Psoas muscle (tissue), 8 donors: ENCODE measurements around the gene ADGRG7. TPM values are rescaled to one million over a fixed set of nuclear protein-coding genes. Genes with fewer than 3 reads are reported as not detected.

Source experiments
- ATAC-seq, 4 donors: fragments of 200-7000 bp; cut with Tn5 transposase; one replicate each; pipeline ENCODE4 v1.9.1; 2020; ENCODE audit warnings: moderate library complexity in 3 of 4, mild to moderate bottlenecking in 2 of 4
- DNase-seq, 2 donors: peaks; one replicate each; pipeline ENCODE4 v3.0.0-alpha.2; 2020
- H3K27ac ChIP-seq: fragments of 200-600 bp; one replicate; pipeline ENCODE4 v1.8.0; 2022
- H3K27me3 ChIP-seq, 3 donors: fragments of 200-600 bp in 1 of 3; one replicate each; pipeline versions ENCODE4 v1.6.1 to v1.8.0; 2013 to 2022; ENCODE audit warnings: low read length in 2 of 3, mild to moderate bottlenecking in 2 of 3, moderate library complexity in 1 of 3; ENCODE audit not compliant: insufficient read depth in 3 of 3
- H3K36me3 ChIP-seq, 2 donors: fragments of 200-600 bp in 1 of 2; one replicate each; pipeline versions ENCODE4 v1.6.1 to v1.8.0; 2013 to 2022; ENCODE audit warnings: low read depth in 1 of 2, mild to moderate bottlenecking in 1 of 2, moderate library complexity in 1 of 2; ENCODE audit not compliant: insufficient read depth in 1 of 2
- H3K4me1 ChIP-seq: fragments of 200-600 bp; one replicate; pipeline ENCODE4 v1.8.0; 2022
- H3K4me3 ChIP-seq: fragments of 200-600 bp; one replicate; pipeline ENCODE4 v1.8.0; 2022; ENCODE audit warnings: mild to moderate bottlenecking
- H3K9me3 ChIP-seq: fragments of 200-600 bp; one replicate; pipeline ENCODE4 v1.8.0; 2022
- WGBS, 3 donors: extraction: QIAGEN DNeasy Blood & Tissue Kit; methylation state at CpG; one replicate each; pipeline versions ENCODE4 v1.1.6 to v1.1.7; 2013; 5-methylcytosine and 5-hydroxymethylcytosine counted together
- intact Hi-C, 2 donors: fragments of 100-400 bp; cut with DNase I; formaldehyde crosslinking; loops; one replicate each; pipeline versions ENCODE4 v1.11.0 to v1.14.2; 2022
- polyA plus RNA-seq, 3 donors: library from polyadenylated mRNA; stranded (reverse); fragments of 200-250 nt; gene quantifications; one replicate each; pipeline ENCODE4 v1.2.3, GENCODE V29; 2013
- total RNA-seq, 4 donors: library from RNA; stranded (reverse); fragmentation: NEBNext Ultra II Directional in 2 of 4; extraction: Animal tissue kit (Norgen Biotek cat#: 25700) in 2 of 4; gene quantifications; one replicate each; pipeline versions ENCODE4 v1.2.1 to v1.2.4, GENCODE V29; 2021 to 2023
- TF ChIP-seq, protein P1 (sequence below): fragments of 200-600 bp; IDR thresholded peaks from one replicate; pipeline ENCODE4 v1.8.0; 2022; ENCODE audit warnings: antibody characterized with exemption
- donor health status: healthy with polysubstance abuse.
- donor health status: DM: no; HTN: no; CAD: no; lungs with moderate emphysema.
- donor health status: Bipolar disorder and iron deficiency.
- donor health status: healthy.
- donor health status: DM: yes; HTN: yes; CAD: no.
- donor health status: DM: no; HTN: no; CAD: no.
- donor health status: DM: no; HTN: no; CAD: no.
- donor health status: DM: yes; HTN: yes; CAD: no.

ADGRG7 gene
- total and polyA plus RNA-seq, 7 donors: 0.04 to 0.22 TPM; not detected in 5

DNA sequence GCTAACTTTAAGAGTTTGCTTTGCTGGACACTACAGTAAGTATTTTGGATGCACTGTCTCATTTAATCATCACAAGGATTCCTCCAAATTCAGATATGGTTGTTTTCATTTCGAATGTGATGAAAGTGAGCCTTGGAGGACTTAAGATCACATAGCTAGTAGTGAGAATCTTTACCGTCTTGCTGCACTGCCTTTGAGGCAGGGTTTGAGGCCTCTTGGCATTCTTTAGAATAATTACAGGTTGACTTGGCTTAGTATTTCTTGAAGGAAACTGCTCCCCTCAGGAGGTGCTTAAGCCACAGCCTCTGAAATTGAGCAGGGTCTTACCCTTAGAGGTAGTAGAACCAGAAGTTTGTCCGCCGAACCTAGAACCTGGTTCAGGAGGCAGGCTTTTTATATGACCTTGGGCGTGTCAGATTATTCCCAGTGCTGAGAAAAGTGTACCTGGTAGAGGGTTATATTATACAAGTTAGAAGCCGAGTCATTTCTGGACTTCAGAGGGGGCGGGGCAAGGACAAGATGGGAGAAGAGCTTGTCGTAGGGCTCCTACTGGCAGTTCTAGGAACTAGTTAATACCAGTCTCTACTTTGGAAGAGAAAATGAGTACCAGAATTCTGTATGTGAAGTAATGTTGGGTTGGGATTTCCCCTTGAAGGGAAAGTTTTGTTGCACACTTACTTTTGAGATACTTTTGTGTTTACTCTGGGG is 101.0 kb downstream of the ADGRG7 start:
- peaks cover 2 to 20% of the 10 kb centered on the region in 2 donors for H3K36me3 ChIP-seq
- TF ChIP-seq, protein P1, sequence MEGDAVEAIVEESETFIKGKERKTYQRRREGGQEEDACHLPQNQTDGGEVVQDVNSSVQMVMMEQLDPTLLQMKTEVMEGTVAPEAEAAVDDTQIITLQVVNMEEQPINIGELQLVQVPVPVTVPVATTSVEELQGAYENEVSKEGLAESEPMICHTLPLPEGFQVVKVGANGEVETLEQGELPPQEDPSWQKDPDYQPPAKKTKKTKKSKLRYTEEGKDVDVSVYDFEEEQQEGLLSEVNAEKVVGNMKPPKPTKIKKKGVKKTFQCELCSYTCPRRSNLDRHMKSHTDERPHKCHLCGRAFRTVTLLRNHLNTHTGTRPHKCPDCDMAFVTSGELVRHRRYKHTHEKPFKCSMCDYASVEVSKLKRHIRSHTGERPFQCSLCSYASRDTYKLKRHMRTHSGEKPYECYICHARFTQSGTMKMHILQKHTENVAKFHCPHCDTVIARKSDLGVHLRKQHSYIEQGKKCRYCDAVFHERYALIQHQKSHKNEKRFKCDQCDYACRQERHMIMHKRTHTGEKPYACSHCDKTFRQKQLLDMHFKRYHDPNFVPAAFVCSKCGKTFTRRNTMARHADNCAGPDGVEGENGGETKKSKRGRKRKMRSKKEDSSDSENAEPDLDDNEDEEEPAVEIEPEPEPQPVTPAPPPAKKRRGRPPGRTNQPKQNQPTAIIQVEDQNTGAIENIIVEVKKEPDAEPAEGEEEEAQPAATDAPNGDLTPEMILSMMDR: no peak
- DNase-seq (peak in 1 of 2 donors; percentile 23), ATAC-seq (no peak)
- peak overlapping the region; percentile 90 for H3K4me3 ChIP-seq
- peaks cover 0 to 4% (median 0%) of the 10 kb centered on the region in 3 donors for H3K27me3 ChIP-seq
- peak overlapping the region; percentile 93 for H3K27ac ChIP-seq
- 27 to 30% (median 28%) methylated on average over 8 of the region's 8 CpGs for WGBS, 3 donors
- peaks cover 23% of the 10 kb centered on the region for H3K4me1 ChIP-seq
- H3K9me3 ChIP-seq: no peaks in the 10 kb centered on the region
- intact Hi-C loops: loop anchor here in 1 of 2 donors (10.0 kb wide), 1 partner anchor 306 kb away; the partner anchor contains the start of genes LNP1 and TOMM70

DNA sequence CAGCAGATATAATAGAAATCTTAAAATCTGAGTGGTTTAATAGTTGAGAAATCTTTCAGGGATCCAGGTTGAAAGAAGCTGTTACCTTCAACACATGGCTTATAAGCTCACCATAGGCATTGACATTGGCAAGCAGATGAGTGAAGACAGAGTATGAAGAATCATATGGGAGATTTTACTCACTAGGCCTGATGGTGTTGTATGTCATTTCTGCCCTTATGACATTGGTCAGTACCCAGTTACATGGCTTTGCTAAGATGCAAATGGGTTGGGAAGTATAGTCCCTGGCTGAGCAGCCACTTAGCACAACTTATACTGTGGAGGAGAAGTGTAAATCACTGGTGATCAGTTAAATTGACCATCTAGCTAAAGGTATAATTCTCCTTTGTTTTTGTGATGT is 105.8 kb downstream of the ADGRG7 start:
- Histone ChIP-seq H3K27ac (no peak overlapping the region), H3K36me3 (peaks cover 2 to 54% of the 10 kb centered on the region in 2 donors), H3K4me3 (no peak overlapping the region), H3K4me1 (peaks cover 30% of the 10 kb centered on the region), H3K9me3 (no peaks in the 10 kb centered on the region), H3K27me3 (no peaks in the 10 kb centered on the region)
- intact Hi-C loops: loop anchor here in 1 of 2 donors (10.0 kb wide), 1 partner anchor 310 kb away; the partner anchor contains the start of genes LNP1 and TOMM70
- no peak for ATAC-seq
- TF ChIP-seq, protein P1: no peak
- DNase-seq: no peak

DNA sequence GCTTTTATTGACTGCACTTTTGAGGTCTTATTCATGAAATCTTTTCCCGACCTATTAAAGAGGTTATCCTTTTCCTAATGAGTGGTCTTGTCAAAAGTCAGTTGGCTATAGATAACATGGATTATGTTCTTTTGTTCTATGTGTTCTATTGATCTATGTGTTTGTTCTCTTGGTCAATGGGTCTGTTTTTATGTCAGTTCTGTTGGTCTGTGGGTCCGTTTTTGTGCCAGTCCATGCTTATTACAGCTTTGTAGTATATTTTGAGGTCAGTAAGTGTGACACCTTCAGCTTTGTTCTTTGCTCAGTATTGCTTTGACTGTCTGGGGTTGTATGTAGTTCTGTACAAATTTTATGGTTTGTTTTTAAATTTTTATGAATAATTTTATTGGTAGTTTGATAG is 107.7 kb downstream of the ADGRG7 start:
- H3K4me1 ChIP-seq: peaks cover 15% of the 10 kb centered on the region
- TF ChIP-seq, protein P1: no peak
- no peak overlapping the region for H3K4me3 ChIP-seq
- WGBS, 3 donors: 83 to 89% (median 87%) methylated on average over 2 of the region's 2 CpGs
- no peak for ATAC-seq
- no peaks in the 10 kb centered on the region for H3K27me3 ChIP-seq
- no peaks in the 10 kb centered on the region for H3K9me3 ChIP-seq
- intact Hi-C loops: loop anchor here in 1 of 2 donors (10.0 kb wide), 1 partner anchor 312 kb away; the partner anchor contains the start of genes LNP1 and TOMM70
- H3K27ac ChIP-seq: no peak overlapping the region
- no peak for DNase-seq
- peaks cover 2 to 72% of the 10 kb centered on the region in 2 donors for H3K36me3 ChIP-seq

DNA sequence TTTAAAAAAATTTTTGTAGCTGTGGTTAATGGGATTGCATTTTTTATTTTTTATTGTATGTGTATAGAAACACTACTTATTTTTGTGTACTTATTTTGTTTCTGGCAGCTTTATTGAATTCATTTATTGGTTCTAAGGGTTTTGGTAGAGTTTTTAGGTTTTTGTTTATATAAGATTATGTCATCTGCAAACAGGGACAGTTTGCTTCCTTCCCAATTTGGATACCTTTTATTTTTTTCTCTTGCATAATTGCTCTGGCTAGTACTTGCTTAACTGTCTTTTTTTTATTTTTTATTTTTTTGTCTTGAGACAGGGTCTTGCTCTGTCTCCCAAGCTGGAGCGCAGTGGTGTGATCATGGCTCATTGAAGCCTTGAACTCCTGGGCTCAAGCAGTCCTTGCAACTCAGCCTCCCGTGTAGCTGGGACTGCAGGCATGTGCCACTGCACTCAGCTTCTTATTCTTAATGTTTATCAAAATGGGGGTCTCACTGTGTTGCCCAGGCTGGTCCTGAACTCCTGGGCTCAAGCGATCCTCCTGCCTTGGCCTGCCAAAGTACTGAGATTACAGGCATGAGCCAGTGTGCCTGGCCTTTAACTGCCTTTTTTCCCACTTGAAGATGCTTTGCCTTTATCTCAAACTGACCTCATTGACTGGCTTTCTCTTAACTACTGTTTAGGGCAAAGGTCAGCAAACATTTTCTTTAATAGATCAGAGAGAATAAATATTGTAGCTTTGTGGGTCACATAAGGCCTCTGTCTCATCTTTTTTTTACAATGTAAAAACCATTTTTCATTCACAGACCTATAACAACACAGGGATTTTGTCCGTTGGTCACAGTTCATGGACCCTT is 108.5 kb downstream of the ADGRG7 start:
- no peak for ATAC-seq
- H3K9me3 ChIP-seq: no peaks in the 10 kb centered on the region
- H3K4me1 ChIP-seq: peaks cover 10% of the 10 kb centered on the region
- H3K27ac ChIP-seq: no peak overlapping the region
- intact Hi-C loops: loop anchor here in 1 of 2 donors (10.0 kb wide), 1 partner anchor 313 kb away; the partner anchor contains the start of genes LNP1 and TOMM70
- DNase-seq: no peak
- no peaks in the 10 kb centered on the region for H3K27me3 ChIP-seq
- 91 to 97% (median 96%) methylated on average over 4 of the region's 4 CpGs for WGBS, 3 donors
- peaks cover 2 to 80% of the 10 kb centered on the region in 2 donors for H3K36me3 ChIP-seq
- TF ChIP-seq, protein P1: no peak
- no peak overlapping the region for H3K4me3 ChIP-seq
